ENCODE results near the gene ABCG8.

Gene ABCG8

DNA sequence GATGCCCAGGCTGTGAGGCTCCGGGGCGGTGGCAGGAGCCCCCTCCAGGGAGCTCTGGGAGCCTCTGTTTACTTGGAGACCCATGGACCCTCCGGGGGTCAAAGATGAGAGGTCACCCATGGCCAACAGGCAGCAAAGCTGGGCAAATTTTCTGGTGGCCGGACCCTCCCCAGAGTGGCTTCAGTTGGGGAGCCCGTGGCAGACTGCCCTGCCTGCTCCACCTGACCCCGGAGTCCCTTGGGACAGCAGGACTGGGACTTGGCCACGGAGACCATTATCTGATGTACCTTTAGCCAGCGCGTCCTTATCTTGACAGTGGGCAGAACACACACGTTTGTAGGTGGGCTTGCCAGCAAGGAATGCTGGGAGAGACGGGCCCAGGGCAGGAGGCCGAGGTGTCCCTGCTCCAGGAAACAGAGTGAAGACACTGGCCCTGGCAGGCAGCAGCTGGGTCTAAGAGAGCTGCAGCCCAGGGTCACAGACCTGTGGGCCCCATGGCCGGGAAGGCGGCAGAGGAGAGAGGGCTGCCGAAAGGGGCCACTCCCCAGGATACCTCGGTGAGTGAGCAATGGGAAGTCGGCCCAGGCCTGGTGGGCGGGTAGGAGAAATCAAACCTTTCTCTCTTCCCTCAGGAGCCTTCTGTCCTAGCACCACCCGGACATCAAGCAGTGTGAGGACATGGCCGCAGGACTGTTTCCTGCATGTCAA is at the start of gene ABCG8, which contains the start of gene ABCG5:
ABCG8 (plus strand) TSS at position 412 of the 708 bp plus-strand sequence; CDS start at position 495, 83 bp downstream.
ABCG5 (minus strand) TSS at position 280 of the 708 bp plus-strand sequence; CDS start at position 120, 160 bp downstream.
- DNase-seq = no peak

DNA sequence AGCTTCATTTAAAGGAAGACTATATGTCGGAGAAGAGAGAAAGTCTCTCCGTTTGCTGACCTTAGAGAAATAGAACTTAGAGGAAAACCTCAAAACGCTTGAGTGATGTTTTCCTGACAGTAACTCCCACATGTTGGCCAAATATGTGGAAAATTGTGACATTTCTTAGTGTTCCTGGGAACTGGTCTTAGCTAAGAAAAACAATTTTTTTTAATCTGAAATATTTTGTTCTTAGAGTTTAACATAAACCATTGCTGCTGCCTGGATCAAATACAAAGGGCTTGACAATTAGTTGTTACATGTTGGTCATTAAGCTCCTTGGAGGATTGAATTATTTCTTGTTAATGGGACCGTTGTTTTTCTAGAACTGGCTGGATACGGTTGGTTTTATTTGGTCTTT is 48.6 kb upstream of the ABCG8 start:
- DNase-seq = no peak

- no peak for DNase-seq
These were observed 47.6 kb upstream of the ABCG8 start for GRCh38 chr2:43791035-43791765.

- DNase-seq = no peak
These were observed 46.1 kb upstream of the ABCG8 start for GRCh38 chr2:43792653-43793052.

- no peak for DNase-seq
These were observed 43.8 kb upstream of the ABCG8 start for GRCh38 chr2:43794956-43795355.

- no peak for DNase-seq
These were observed 42.6 kb upstream of the ABCG8 start for GRCh38 chr2:43796206-43796605.

DNA sequence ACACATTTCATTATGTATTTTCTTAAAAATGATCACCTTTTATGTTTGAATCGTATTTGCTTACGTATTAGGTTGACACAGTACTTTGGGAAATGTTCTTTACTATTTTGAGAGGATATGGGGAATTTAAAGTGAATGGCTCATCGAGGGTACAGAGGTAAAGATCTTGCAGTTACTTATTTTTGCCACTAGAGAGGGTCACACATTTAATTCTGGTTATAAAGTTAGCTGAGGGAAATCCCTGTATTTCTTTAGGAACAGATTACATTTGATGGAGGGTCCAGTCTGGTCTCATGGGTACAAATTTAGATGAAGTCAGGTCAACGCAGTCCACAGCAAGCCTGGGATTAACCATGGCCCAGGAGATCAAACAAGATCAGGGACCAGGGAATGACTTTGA is 40.5 kb upstream of the ABCG8 start:
- no peak for DNase-seq

DNA sequence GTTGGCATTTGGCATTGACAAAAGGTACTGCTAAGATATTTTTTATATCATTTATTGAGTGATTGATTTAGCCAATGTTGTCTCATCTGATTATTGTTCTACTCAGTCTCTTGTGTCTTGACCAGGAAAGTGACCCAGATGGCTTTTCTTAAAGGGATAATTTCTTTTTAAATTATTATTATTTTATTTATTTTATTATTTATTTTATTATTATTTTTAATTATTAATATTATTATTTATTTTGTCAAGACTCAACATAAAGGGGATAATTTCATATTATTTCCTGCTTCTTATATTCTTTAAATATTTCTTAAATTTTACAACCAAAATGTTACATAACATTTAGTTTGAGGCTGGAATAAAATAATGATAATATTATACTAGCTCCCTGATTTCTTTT is 37.9 kb upstream of the ABCG8 start:
- no peak for DNase-seq

GRCh38 chr2:43802135-43802534 is 36.6 kb upstream of the ABCG8 start:
- DNase-seq = no peak

DNA sequence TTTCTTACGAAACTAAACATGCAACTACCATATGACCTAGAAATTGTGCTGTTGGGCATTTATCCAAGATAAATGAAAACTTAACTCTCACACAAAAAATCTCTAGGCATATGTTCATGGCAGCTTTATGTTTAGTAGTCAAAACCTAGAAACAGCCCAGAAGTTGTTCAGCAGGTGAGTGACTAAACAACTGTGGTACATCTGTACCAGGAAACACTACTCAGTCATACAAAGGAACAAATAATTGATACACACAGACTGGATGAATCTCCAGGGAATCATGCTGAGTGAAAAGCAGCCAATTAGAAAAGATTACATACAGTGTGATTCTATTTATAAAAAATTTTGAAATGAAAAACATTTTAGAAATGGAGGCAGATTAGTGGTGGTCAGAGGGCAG is 35.7 kb upstream of the ABCG8 start:
- DNase-seq = no peak

GRCh38 chr2:43806719-43807031 is 32.1 kb upstream of the ABCG8 start:
- no peak for DNase-seq

DNA sequence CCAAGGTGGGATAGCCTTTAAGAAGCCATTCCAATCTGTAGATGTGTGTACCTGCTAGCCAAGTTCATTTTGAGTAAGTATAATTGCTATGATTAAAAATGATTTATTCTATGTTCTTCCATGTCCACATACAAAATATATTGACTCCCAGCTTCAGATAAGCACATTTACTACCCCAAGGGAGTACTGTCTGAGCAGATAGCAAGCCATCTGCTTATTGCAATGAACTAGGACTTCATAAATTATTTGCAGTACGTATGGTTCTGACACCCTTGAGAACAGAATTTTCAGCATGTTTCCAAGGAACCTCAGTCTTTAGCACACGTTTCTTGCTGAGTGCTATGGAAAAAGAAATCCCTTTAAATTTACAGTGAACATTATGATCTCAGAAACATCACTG is 28.3 kb upstream of the ABCG8 start:
- DNase-seq = no peak

GRCh38 chr2:43810888-43811287 is 27.9 kb upstream of the ABCG8 start:
- DNase-seq = no peak

DNA sequence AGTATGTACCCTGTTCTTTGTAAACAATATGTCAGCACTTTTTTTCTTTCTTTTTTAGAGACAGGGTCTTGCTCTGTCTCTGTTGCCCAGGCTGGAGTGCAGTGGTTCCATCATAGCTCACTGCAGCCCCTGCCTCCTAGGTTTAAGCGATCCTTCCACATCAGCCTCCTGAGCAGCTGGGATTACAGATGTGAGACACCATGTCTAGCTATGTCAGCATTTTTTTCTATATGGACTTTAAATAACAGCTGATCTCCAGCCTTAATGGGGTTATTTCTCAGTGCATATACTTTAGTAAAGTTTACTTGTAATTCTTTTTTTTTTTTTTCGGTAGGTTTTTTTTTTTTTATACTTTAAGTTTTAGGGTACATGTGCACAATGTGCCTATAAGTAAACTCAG is 26.8 kb upstream of the ABCG8 start:
- no peak for DNase-seq

DNA sequence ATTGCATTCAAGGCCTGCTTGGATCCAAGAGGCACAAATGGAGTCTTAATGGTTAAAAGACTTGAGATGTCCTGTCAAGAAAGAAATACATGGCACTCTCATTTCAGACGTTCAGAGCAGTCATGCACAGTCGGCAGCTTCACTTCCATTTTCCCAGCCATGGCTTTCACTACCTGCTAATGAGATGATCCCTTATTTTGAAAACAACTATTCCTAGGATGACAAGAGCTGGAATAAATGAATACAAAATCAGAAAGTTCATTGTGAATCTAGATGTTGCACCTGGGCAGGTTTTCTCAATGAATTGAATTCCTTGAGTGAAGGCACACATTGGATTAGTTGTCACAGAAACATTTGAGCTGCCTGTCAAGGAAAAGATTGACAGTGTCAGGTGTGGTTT is 25.8 kb upstream of the ABCG8 start:
- DNase-seq = no peak

GRCh38 chr2:43814711-43815110 is 24.1 kb upstream of the ABCG8 start:
- DNase-seq = no peak

GRCh38 chr2:43818761-43819160 is 20.0 kb upstream of the ABCG8 start:
- no peak for DNase-seq

DNA sequence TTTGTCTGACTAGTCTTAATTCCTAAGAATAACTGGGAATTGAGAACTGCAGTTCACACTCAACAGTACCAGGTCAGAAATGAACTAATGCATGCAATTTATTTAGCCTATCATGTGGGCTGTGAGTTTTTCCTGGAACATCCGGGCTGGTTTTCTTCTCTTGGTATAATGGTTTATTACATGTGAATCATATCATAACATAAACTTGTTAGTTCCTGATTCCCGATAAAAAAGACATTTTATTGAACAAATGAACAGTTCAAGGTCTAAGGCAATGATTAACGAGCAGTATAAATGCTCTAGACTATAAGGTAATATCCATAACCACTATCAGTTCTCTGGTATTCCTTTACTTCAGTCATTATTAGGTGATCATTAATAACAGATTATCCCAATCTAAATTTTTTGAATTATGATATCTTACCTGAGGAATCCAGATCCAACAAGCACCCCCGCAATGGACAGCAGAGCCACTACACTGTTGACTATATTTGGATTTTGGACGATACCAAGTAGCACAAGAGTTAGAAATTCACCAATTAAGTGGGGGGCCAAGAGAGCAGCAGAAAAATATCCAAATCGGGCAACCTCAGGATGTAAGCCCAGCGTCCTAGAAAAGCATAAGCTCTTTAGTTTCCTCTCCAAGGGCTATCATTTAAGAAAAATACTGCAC is 19.1 kb upstream of the ABCG8 start:
- no peak for DNase-seq

GRCh38 chr2:43822839-43823238 is 15.9 kb upstream of the ABCG8 start:
- DNase-seq = no peak

- no peak for DNase-seq
These were observed 15.0 kb upstream of the ABCG8 start for GRCh38 chr2:43823751-43824150.

DNA sequence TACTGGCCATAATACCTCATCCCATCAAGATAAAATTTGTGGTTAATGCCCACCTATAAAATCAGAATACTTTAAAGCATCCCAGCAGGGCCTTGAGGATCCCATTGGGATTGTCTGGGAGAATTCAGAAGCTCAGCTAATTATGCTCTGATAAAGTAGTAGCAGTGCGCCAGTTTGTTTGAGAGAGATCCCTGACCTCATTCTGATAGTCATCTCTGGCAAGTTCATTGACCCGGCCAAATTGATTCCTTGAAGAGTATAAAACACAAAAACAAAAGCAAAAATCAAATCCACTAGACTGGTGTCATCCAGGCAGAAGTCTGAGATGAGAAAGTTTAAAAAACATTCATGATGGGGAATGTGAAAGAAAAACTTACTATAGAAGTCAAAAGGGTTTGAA is 14.3 kb upstream of the ABCG8 start:
- no peak for DNase-seq

GRCh38 chr2:43824951-43825493 is 13.7 kb upstream of the ABCG8 start:
- no peak for DNase-seq

DNA sequence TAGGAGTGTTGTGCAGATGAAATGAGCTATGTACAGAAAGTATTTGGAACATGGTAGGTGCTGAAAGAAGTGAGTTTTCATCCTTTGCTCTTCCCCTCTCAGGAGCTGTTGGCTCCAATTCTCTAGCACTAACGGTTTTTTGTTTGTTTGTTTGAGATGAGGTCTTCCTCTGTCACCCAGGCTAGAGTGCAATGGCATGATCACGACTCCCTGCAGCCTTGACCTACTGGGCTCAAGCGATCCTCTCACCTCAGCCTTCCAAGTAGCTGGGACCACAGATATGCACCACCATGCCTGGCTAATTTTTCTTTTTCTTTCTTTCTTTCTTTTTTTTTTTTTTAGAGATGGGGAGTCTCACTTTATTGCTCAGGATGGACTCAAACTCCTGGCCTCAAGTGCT is 12.9 kb upstream of the ABCG8 start:
- no peak for DNase-seq

Measured in hippocampal formation (tissue), 2 donors.